PC-9 (cell line): Measurements from ENCODE around the gene TNIK. TPM values are rescaled to one million over a fixed set of nuclear protein-coding genes. Genes with fewer than 3 reads are reported as not detected.

Experiments used
- BruUV-seq: library from RNA; stranded (reverse); fragments of 400-500 nt; replicated peaks from 2 replicates; lab custom pipeline; 2021; lab: Mats Ljungman, UMichigan
- CTCF ChIA-PET: fragments of 300-600 bp; sonication (Branson Sonifier 250); formaldehyde crosslinking; loops from one replicate; lab custom pipeline; 2022; ENCODE audit warnings: antibody characterized with exemption; lab: Charles Lee
- POLR2A ChIA-PET: fragments of 300-600 bp; sonication (Branson Sonifier 250); formaldehyde crosslinking; loops from one replicate; lab custom pipeline; 2022; ENCODE audit warnings: antibody characterized with exemption; ENCODE audit not compliant: unreplicated experiment; lab: Charles Lee
- DNase-seq, 2 experiments: peaks; one replicate each; pipeline versions ENCODE4 v3.0.0 to v3.0.0-alpha.2; 2015 to 2022; ENCODE audit warnings: mixed read lengths in 1 of 2
- H2AFZ ChIP-seq: fragments of 200-600 bp; sonication (generic); 2 replicates; pipeline ENCODE4 v1.8.1; 2017; ENCODE audit warnings: antibody characterized with exemption
- H3F3A ChIP-seq: fragments of 200-600 bp; sonication (generic); 2 replicates; pipeline ENCODE4 v1.8.1; 2017; ENCODE audit warnings: antibody characterized with exemption, mild to moderate bottlenecking, low read depth; ENCODE audit not compliant: insufficient read depth
- H3K27ac ChIP-seq: fragments of 200-600 bp; sonication (generic); 2 replicates; pipeline ENCODE4 v1.6.1; 2016; ENCODE audit warnings: mixed run types
- H3K27me3 ChIP-seq: fragments of 200-600 bp; sonication (generic); 2 replicates; pipeline ENCODE4 v1.6.1; 2016; ENCODE audit warnings: low read depth, mixed run types; ENCODE audit not compliant: insufficient read depth
- H3K36me3 ChIP-seq: fragments of 200-600 bp; sonication (generic); 2 replicates; pipeline ENCODE4 v1.6.1; 2016; ENCODE audit warnings: low read depth, mixed run types
- H3K4me1 ChIP-seq: fragments of 200-600 bp; sonication (generic); replicated peaks from 2 replicates; pipeline ENCODE4 v1.6.1; 2016; ENCODE audit warnings: mixed run types; ENCODE audit not compliant: insufficient read depth
- H3K4me2 ChIP-seq: fragments of 200-600 bp; sonication (generic); 2 replicates; pipeline ENCODE4 v1.6.1; 2017; ENCODE audit warnings: mixed run types
- H3K4me3 ChIP-seq: fragments of 200-600 bp; sonication (generic); 2 replicates; pipeline ENCODE4 v1.6.1; 2016; ENCODE audit warnings: mixed run types
- H3K79me2 ChIP-seq: fragments of 200-600 bp; sonication (generic); 2 replicates; pipeline ENCODE4 v1.6.1; 2017; ENCODE audit warnings: low read depth, mixed run types
- H3K9me2 ChIP-seq: fragments of 200-600 bp; sonication (generic); 2 replicates; pipeline ENCODE4 v1.8.1; 2017; ENCODE audit warnings: mild to moderate bottlenecking; ENCODE audit not compliant: insufficient read depth
- H3K9me3 ChIP-seq: fragments of 200-600 bp; sonication (generic); 2 replicates; pipeline ENCODE4 v1.8.1; 2016; ENCODE audit warnings: low read depth; ENCODE audit not compliant: insufficient read depth
- H4K20me1 ChIP-seq: fragments of 200-600 bp; sonication (generic); 2 replicates; pipeline ENCODE4 v1.8.1; 2017; ENCODE audit not compliant: insufficient read depth
- CTCF ChIP-seq: fragments of 200-600 bp; sonication (generic); conservative IDR thresholded peaks from 2 replicates; pipeline ENCODE4 v1.6.1; 2017; ENCODE audit warnings: mixed run types, antibody characterized with exemption, mild to moderate bottlenecking, moderate library complexity
- EZH2 ChIP-seq: fragments of 200-600 bp; sonication (generic); IDR thresholded peaks from 2 replicates; pipeline ENCODE4 v1.8.0; 2017; ENCODE audit warnings: antibody characterized with exemption, low read depth
- intact Hi-C: fragments of 100-400 bp; cut with micrococcal nuclease; formaldehyde crosslinking; loops from one replicate; pipeline ENCODE4 v1.10.0; 2022; ENCODE audit not compliant: unreplicated experiment
- total RNA-seq: library from RNA; stranded (reverse); gene quantifications from 2 replicates; pipeline ENCODE4 v1.2.3, GENCODE V29; 2021

TNIK gene
- total RNA-seq, 1 experiment from 2014 or later: 30.7 TPM

- POLR2A ChIA-PET: no interaction called here
- no peak for DNase-seq
- CTCF ChIA-PET: no interaction called here
These were observed 205.9 kb downstream of the TNIK start for GRCh38 chr3:171254315-171254714.

GRCh38 chr3:171251835-171252234, 208.4 kb downstream of the TNIK start:
- ChIA-PET CTCF (interaction anchor here (0.6 kb wide), 1 partner anchor 1500 kb away, joined by 4 read pairs; no protein-coding TSS in a partner anchor), POLR2A (no interaction called here)
- H3K27me3 ChIP-seq: no peaks in the 10 kb centered on the region
- intact Hi-C loops: no loop called here
- peak in 1 of 2 experiments; percentile 82 for DNase-seq
- BruUV-seq: no TSS peak
- peaks cover 5% of the 10 kb centered on the region; the same call in 1 of the 2 replicates for H3K79me2 ChIP-seq
- H3F3A ChIP-seq: peaks cover 20% of the 10 kb centered on the region; the same call in 1 of the 2 replicates
- no peak overlapping the region for H2AFZ ChIP-seq
- no peaks in the 10 kb centered on the region; the same call in 1 of the 2 replicates for H3K9me3 ChIP-seq
- peak overlapping the region; percentile 10; the same call in 1 of the 2 replicates for H3K4me2 ChIP-seq
- peaks cover 28% of the 10 kb centered on the region for H3K4me1 ChIP-seq
- H3K9me2 ChIP-seq: no peaks in the 10 kb centered on the region
- no peak overlapping the region for H3K27ac ChIP-seq
- no peaks in the 10 kb centered on the region for H3K36me3 ChIP-seq
- H4K20me1 ChIP-seq: no peaks in the 10 kb centered on the region
- no peak for TF ChIP-seq EZH2
- TF ChIP-seq CTCF: no peak
- H3K4me3 ChIP-seq: no peak overlapping the region

More at GRCh38 chr3:171254315-171254714, 205.9 kb downstream of the TNIK start:
- H3K36me3 ChIP-seq: no peaks in the 10 kb centered on the region
- TF ChIP-seq CTCF: no peak
- peaks cover 23% of the 10 kb centered on the region; the same call in 1 of the 2 replicates for H3F3A ChIP-seq
- no peak overlapping the region for H2AFZ ChIP-seq
- H3K27me3 ChIP-seq: no peaks in the 10 kb centered on the region
- no peaks in the 10 kb centered on the region for H4K20me1 ChIP-seq
- no peak overlapping the region for H3K4me3 ChIP-seq
- H3K9me2 ChIP-seq: no peaks in the 10 kb centered on the region
- H3K9me3 ChIP-seq: no peaks in the 10 kb centered on the region
- H3K4me2 ChIP-seq: no peak overlapping the region
- intact Hi-C loops: no loop called here
- H3K27ac ChIP-seq: no peak overlapping the region
- BruUV-seq: no TSS peak
- peaks cover 47% of the 10 kb centered on the region for H3K4me1 ChIP-seq
- H3K79me2 ChIP-seq: peaks cover 29% of the 10 kb centered on the region

GRCh38 chr3:171250444-171250843, 209.8 kb downstream of the TNIK start:
- Histone ChIP-seq H3K79me2 (0 out of 2 replicates have a peak, but pooled peaks cover 5% of the 10 kb centered on the region), H3K4me1 (peaks cover 16% of the 10 kb centered on the region), H3K36me3 (no peaks in the 10 kb centered on the region), H3F3A (peaks cover 6% of the 10 kb centered on the region; the same call in 1 of the 2 replicates), H3K27ac (no peak overlapping the region), H3K4me3 (no peak overlapping the region), H3K9me2 (no peaks in the 10 kb centered on the region), H4K20me1 (no peaks in the 10 kb centered on the region), H3K4me2 (no peak overlapping the region), H3K27me3 (no peaks in the 10 kb centered on the region), H2AFZ (no peak overlapping the region), H3K9me3 (no peaks in the 10 kb centered on the region; the same call in 1 of the 2 replicates)
- intact Hi-C loops: no loop called here
- no peak for DNase-seq
- no TSS peak for BruUV-seq
- TF ChIP-seq EZH2: no peak
- TF ChIP-seq CTCF: no peak
- CTCF ChIA-PET: no interaction called here
- POLR2A ChIA-PET: interaction anchor here (0.5 to 0.6 kb wide), 2 partner anchors 19 to 791 kb away, joined by 3 to 6 read pairs; no protein-coding TSS in a partner anchor
